H1 (cell line): ENCODE results near the gene ITPR1. TPM values are rescaled to one million over a fixed set of nuclear protein-coding genes. Genes with fewer than 3 reads are reported as not detected.

ENCODE experiments used
- CTCF ChIA-PET: fragments of 300-600 bp; sonication (Branson Sonifier 250); formaldehyde crosslinking; loops from one replicate; lab custom pipeline; 2021; ENCODE audit not compliant: partially characterized antibody; lab: Charles Lee
- POLR2A ChIA-PET: fragments of 300-600 bp; sonication (Branson Sonifier 250); formaldehyde crosslinking; loops from one replicate; lab custom pipeline; 2021; ENCODE audit warnings: inconsistent platforms; ENCODE audit not compliant: partially characterized antibody; lab: Charles Lee
- DNase-seq, 2 experiments: peaks; one replicate each; pipeline versions ENCODE4 v3.0.0 to v3.0.0-alpha.2; 2010 to 2022; ENCODE audit warnings: low spot score in 2 of 2, low read depth in 1 of 2, mixed read lengths in 1 of 2
- FAIRE-seq: peaks from 2 replicates; lab custom pipeline; 2011; peaks lifted over from hg19 to GRCh38; lab: Jason Lieb, UNC
- H2AFZ ChIP-seq: 2 replicates; pipeline ENCODE4 v1.8.1; 2012; ENCODE audit warnings: low read length, inconsistent platforms
- H2AK5ac ChIP-seq: 2 replicates; pipeline ENCODE4 v1.6.1; 2013; ENCODE audit warnings: low read depth, low read length
- H2BK120ac ChIP-seq: replicated peaks from 2 replicates; pipeline ENCODE3; 2013; ENCODE audit warnings: low read depth, low read length, inconsistent platforms
- H2BK12ac ChIP-seq: 2 replicates; pipeline ENCODE4 v1.6.1; 2013; ENCODE audit warnings: low read depth, low read length
- H2BK15ac ChIP-seq: 2 replicates; pipeline ENCODE4 v1.6.1; 2013; ENCODE audit warnings: low read length
- H2BK20ac ChIP-seq: 2 replicates; pipeline ENCODE4 v1.6.1; 2013; ENCODE audit warnings: low read length
- H2BK5ac ChIP-seq: 2 replicates; pipeline ENCODE4 v1.6.1; 2013; ENCODE audit warnings: low read depth, low read length
- H3K14ac ChIP-seq: 2 replicates; pipeline ENCODE4 v1.6.1; 2013; ENCODE audit warnings: inconsistent platforms; ENCODE audit not compliant: insufficient read length
- H3K18ac ChIP-seq: 2 replicates; pipeline ENCODE4 v1.6.1; 2013; ENCODE audit warnings: low read length; ENCODE audit errors: extremely low read depth
- H3K23ac ChIP-seq: 2 replicates; pipeline ENCODE4 v1.6.1; 2013; ENCODE audit warnings: inconsistent platforms; ENCODE audit not compliant: insufficient read length
- H3K23me2 ChIP-seq: 2 replicates; pipeline ENCODE4 v1.6.1; 2013; ENCODE audit warnings: low read depth, low read length
- H3K27ac ChIP-seq: 2 replicates; pipeline ENCODE4 v1.6.1; 2011; ENCODE audit warnings: low read depth, low read length, inconsistent platforms
- H3K27me3 ChIP-seq, 4 experiments: replicated peaks in 1 of 4; 1 replicate in 1 of 4; 2 replicates in 3 of 4; pipeline versions ENCODE4 v1.6.1 to v1.8.1; 2011 to 2013; ENCODE audit warnings: low read length in 3 of 4, mild to moderate bottlenecking in 3 of 4, inconsistent platforms in 2 of 4, mixed read lengths in 2 of 4, moderate library complexity in 1 of 4; ENCODE audit not compliant: control insufficient read depth in 3 of 4, insufficient read depth in 3 of 4; ENCODE audit errors: extremely low read depth in 1 of 4
- H3K36me3 ChIP-seq, 4 experiments: 2 replicates each; pipeline versions ENCODE4 v1.6.1 to v1.8.1; 2011 to 2013; ENCODE audit warnings: mild to moderate bottlenecking in 4 of 4, low read length in 3 of 4, moderate library complexity in 2 of 4, control low read depth in 1 of 4, inconsistent platforms in 1 of 4; ENCODE audit not compliant: insufficient read depth in 4 of 4, control insufficient read depth in 2 of 4
- H3K4ac ChIP-seq: replicated peaks from 2 replicates; pipeline ENCODE3; 2013; ENCODE audit warnings: low read length, low read depth, mixed read lengths, inconsistent platforms; ENCODE audit not compliant: insufficient read length
- H3K4me1 ChIP-seq, 4 experiments: replicated peaks in 1 of 4; 1 replicate in 1 of 4; 2 replicates in 3 of 4; pipeline versions ENCODE4 v1.6.1 to v1.8.1; 2011 to 2013; ENCODE audit warnings: low read length in 3 of 4, inconsistent platforms in 2 of 4, mixed read lengths in 1 of 4; ENCODE audit not compliant: insufficient read depth in 4 of 4, control insufficient read depth in 3 of 4
- H3K4me2 ChIP-seq, 2 experiments: 2 replicates each; pipeline versions ENCODE4 v1.6.1 to v1.8.1; 2011 to 2013; ENCODE audit warnings: low read depth in 2 of 2, low read length in 2 of 2, control low read depth in 1 of 2, inconsistent platforms in 1 of 2, mild to moderate bottlenecking in 1 of 2; ENCODE audit not compliant: insufficient read depth in 1 of 2
- H3K4me3 ChIP-seq, 4 experiments: fragments of 200-600, 300-600 bp in 1 of 4; sonication (generic), shearing (Covaris generic), sonication (Bioruptor Twin) in 1 of 4; 2 replicates each; pipeline versions ENCODE4 v1.5.1 to v1.8.1; 2011 to 2016; ENCODE audit warnings: low read length in 4 of 4, low read depth in 3 of 4, control low read depth in 2 of 4, inconsistent platforms in 2 of 4, mild to moderate bottlenecking in 2 of 4, mixed read lengths in 1 of 4, moderate library complexity in 1 of 4; ENCODE audit not compliant: insufficient read depth in 2 of 4; ENCODE audit errors: extremely low read depth in 1 of 4
- H3K56ac ChIP-seq: replicated peaks from 2 replicates; pipeline ENCODE3; 2013; ENCODE audit warnings: low read depth, mild to moderate bottlenecking, mixed read lengths, low read length, inconsistent platforms; ENCODE audit not compliant: insufficient read length
- H3K79me1 ChIP-seq: 2 replicates; pipeline ENCODE4 v1.6.1; 2013; ENCODE audit warnings: low read depth, low read length, control low read depth
- H3K79me2 ChIP-seq, 2 experiments: 2 replicates each; pipeline versions ENCODE4 v1.6.1 to v1.8.1; 2012 to 2013; ENCODE audit warnings: low read length in 2 of 2, mild to moderate bottlenecking in 2 of 2, inconsistent platforms in 1 of 2; ENCODE audit not compliant: insufficient read depth in 2 of 2, control insufficient read depth in 1 of 2
- H3K9ac ChIP-seq, 4 experiments: replicated peaks in 1 of 4; 1 replicate in 1 of 4; 2 replicates in 3 of 4; pipeline versions ENCODE4 v1.6.1 to v1.8.1; 2011 to 2013; ENCODE audit warnings: low read depth in 3 of 4, low read length in 3 of 4, control low read depth in 2 of 4, mild to moderate bottlenecking in 2 of 4, moderate library complexity in 2 of 4, inconsistent platforms in 1 of 4; ENCODE audit errors: extremely low read depth in 1 of 4
- H3K9me3 ChIP-seq, 2 experiments: 2 replicates each; pipeline versions ENCODE4 v1.6.1 to v1.8.1; 2012 to 2013; ENCODE audit warnings: mild to moderate bottlenecking in 2 of 2, moderate library complexity in 2 of 2, control low read depth in 1 of 2, inconsistent platforms in 1 of 2, low read depth in 1 of 2, low read length in 1 of 2, mixed read lengths in 1 of 2; ENCODE audit not compliant: insufficient read depth in 2 of 2
- H4K20me1 ChIP-seq, 2 experiments: replicated peaks in 1 of 2; 2 replicates each; pipeline versions ENCODE3 to v1.8.1; 2011 to 2013; ENCODE audit warnings: inconsistent platforms in 2 of 2, low read length in 2 of 2, mild to moderate bottlenecking in 1 of 2; ENCODE audit not compliant: insufficient read depth in 2 of 2, control insufficient read depth in 1 of 2
- H4K5ac ChIP-seq: 2 replicates; pipeline ENCODE4 v1.6.1; 2013; ENCODE audit warnings: low read length, low read depth, mixed read lengths, inconsistent platforms; ENCODE audit not compliant: insufficient read length
- H4K8ac ChIP-seq: 2 replicates; pipeline ENCODE4 v1.8.0; 2013; ENCODE audit warnings: mild to moderate bottlenecking, moderate library complexity, low read length, inconsistent platforms; ENCODE audit not compliant: insufficient read depth; ENCODE audit errors: extremely low read depth
- H4K91ac ChIP-seq: replicated peaks from 2 replicates; pipeline ENCODE3; 2013; ENCODE audit warnings: low read length, mixed read lengths, inconsistent platforms; ENCODE audit not compliant: insufficient read length
- ATF2 ChIP-seq: IDR thresholded peaks from 2 replicates; pipeline ENCODE4 v1.6.1; 2012; ENCODE audit warnings: low read length, inconsistent platforms
- BACH1 ChIP-seq: IDR thresholded peaks from 2 replicates; pipeline ENCODE4 v1.6.1; 2012; ENCODE audit warnings: low read length, improper control_type of control experiment
- EGR1 ChIP-seq: IDR thresholded peaks from 2 replicates; pipeline ENCODE4 v1.6.1; 2011; ENCODE audit warnings: low read depth, low read length, borderline replicate concordance
- EP300 ChIP-seq, 2 experiments: IDR thresholded peaks; 1 replicate in 1 of 2; 2 replicates in 1 of 2; pipeline ENCODE4 v1.6.1; 2011 to 2012; ENCODE audit warnings: low read depth in 2 of 2, low read length in 2 of 2, mild to moderate bottlenecking in 2 of 2, borderline replicate concordance in 1 of 2, inconsistent platforms in 1 of 2, moderate library complexity in 1 of 2
- GABPA ChIP-seq: IDR thresholded peaks from 2 replicates; pipeline ENCODE4 v1.6.1; 2011; ENCODE audit warnings: mild to moderate bottlenecking, low read length, moderate library complexity, borderline replicate concordance; ENCODE audit not compliant: insufficient read depth
- JUND ChIP-seq: IDR thresholded peaks from 2 replicates; pipeline ENCODE4 v1.6.1; 2011; ENCODE audit warnings: mild to moderate bottlenecking, improper control_type of control experiment, low read length
- KDM5A ChIP-seq: fragments of 200-600 bp; IDR thresholded peaks from 2 replicates; pipeline ENCODE4 v1.7.1; 2012; ENCODE audit warnings: mild to moderate bottlenecking, low read length, inconsistent platforms, mixed read lengths
- NANOG ChIP-seq: IDR thresholded peaks from 2 replicates; pipeline ENCODE4 v1.6.1; 2011; ENCODE audit warnings: low read length, low read depth, mild to moderate bottlenecking, inconsistent platforms; ENCODE audit not compliant: insufficient read depth, poor library complexity, severe bottlenecking
- NRF1 ChIP-seq: IDR thresholded peaks from 2 replicates; pipeline ENCODE4 v1.6.1; 2011; ENCODE audit warnings: mild to moderate bottlenecking, low read depth, low read length, improper control_type of control experiment
- USF2 ChIP-seq: IDR thresholded peaks from 2 replicates; pipeline ENCODE4 v1.6.1; 2011; ENCODE audit warnings: low read length, improper control_type of control experiment
- WGBS, 2 experiments: shearing (Covaris generic) in 1 of 2; methylation state at CpG; one replicate each; pipeline versions ENCODE4 v1.1.6 to v1.1.7; 2013 to 2015; ENCODE audit warnings: low lambda C conversion rate in 2 of 2, mixed read lengths in 2 of 2, inconsistent platforms in 1 of 2, low coverage in 1 of 2, missing lambda C conversion rate in 1 of 2; ENCODE audit not compliant: insufficient replicate concordance in 2 of 2, insufficient coverage in 1 of 2, insufficient read length in 1 of 2; ENCODE audit errors: extremely low coverage in 1 of 2, missing lambda C conversion rate in 1 of 2; 5-methylcytosine and 5-hydroxymethylcytosine counted together
- polyA plus RNA-seq, 7 experiments: library from polyadenylated mRNA; depleted of rRNA in 3 of 7; stranded (reverse) in 5 of 7; unstranded in 2 of 7; fragments of >200 nt in 5 of 7; fragments of 200-250 nt in 2 of 7; gene quantifications; 1 replicate in 5 of 7; 2 replicates in 1 of 7; 4 replicates in 1 of 7; pipeline versions ENCODE4 v1.2.1 to v1.2.3, GENCODE V29; 2011 to 2013; ENCODE audit warnings: missing spikeins in 2 of 7, mixed read lengths in 2 of 7
- total RNA-seq: library from RNA; stranded (reverse); fragmentation: NEBNext Ultra II Directional; extraction: Animal tissue kit (Norgen Biotek cat#: 25700); gene quantifications from 2 replicates; pipeline ENCODE4 v1.2.1, GENCODE V29; 2021

The ITPR1 gene
- total and polyA plus RNA-seq, 2 of the 8 experiments (the other 6 are each of a cell fraction or from before 2014, with no cell fraction given), result 2.5 to 16.3 TPM

GRCh38 chr3:4641863-4642563 lies 148.9 kb downstream of the ITPR1 start:
- 89% methylated on average over 9 of the region's 9 CpGs; no CpG with 5 or more reads in 1 of the 2 experiments for WGBS, 2 experiments
- Histone ChIP-seq H2BK5ac (no peak overlapping the region), H3K4me2 (no peak overlapping the region), H4K20me1 (no peaks in the 10 kb centered on the region), H4K8ac (no peak overlapping the region), H3K27ac (no peak overlapping the region), H4K91ac (no peak overlapping the region), H3K23me2 (no peaks in the 10 kb centered on the region), H2BK15ac (no peak overlapping the region), H2BK120ac (no peak overlapping the region), H4K5ac (no peak overlapping the region), H3K79me1 (no peaks in the 10 kb centered on the region), H2AK5ac (no peak overlapping the region), H3K18ac (no peak overlapping the region), H3K9me3 (no peaks in the 10 kb centered on the region; a peak in 1 of 4 replicates), H3K4ac (no peak overlapping the region), H3K4me3 (no peak overlapping the region), H3K36me3 (no peaks in the 10 kb centered on the region), H3K56ac (no peak overlapping the region), H3K79me2 (no peaks in the 10 kb centered on the region), H3K4me1 (no peaks in the 10 kb centered on the region), H3K23ac (no peak overlapping the region), H2BK20ac (no peak overlapping the region), H3K27me3 (no peaks in the 10 kb centered on the region), H2AFZ (no peak overlapping the region), H2BK12ac (0 out of 2 replicates have a peak overlapping the region, but pooled peaks have one; percentile 61), H3K14ac (no peak overlapping the region), H3K9ac (no peak overlapping the region)
- DNase-seq (no peak), FAIRE-seq (no peak)
- ChIA-PET CTCF (interaction anchor here (0.6 to 3.7 kb wide), 6 partner anchors 9 to 291 kb away, joined by 3 to 11 read pairs (median 3); no protein-coding TSS in a partner anchor), POLR2A (no interaction called here)
- TF ChIP-seq GABPA, result no peak
- TF ChIP-seq BACH1, result no peak
- TF ChIP-seq NANOG, result no peak
- no peak for TF ChIP-seq EGR1
- TF ChIP-seq ATF2, result no peak
- no peak for TF ChIP-seq USF2
- TF ChIP-seq EP300 (IDR thresholded peaks at IDR 0.05; ENCODE audit: borderline replicate concordance in 1 of 2, low read depth in 2 of 2, low read length in 2 of 2), result no peak
- no peak for TF ChIP-seq KDM5A
- no peak for TF ChIP-seq JUND
- no peak for TF ChIP-seq NRF1
